GM13976 (cell line): Measurements from ENCODE around the gene RPS27A.
"Not testable (repeated sequence)": the region's sequence is repeated elsewhere in the genome, so short reads cannot be mapped to it uniquely, and the experiment has no call there.

Source experiments
- DNase-seq: peaks from one replicate; pipeline ENCODE4 v3.0.0; 2012; ENCODE audit warnings: low spot score
- in situ Hi-C: fragments of 300-500 bp; cut with MboI; formaldehyde crosslinking; loops from one replicate; pipeline ENCODE4 v1.12.0; 2022; ENCODE audit warnings: low sequenced_read_pairs, mixed read lengths, inconsistent platforms; ENCODE audit not compliant: unreplicated experiment
- TF ChIP-seq, protein P1 (sequence below): IDR thresholded peaks from 2 replicates; pipeline ENCODE4 v1.5.1; 2012; ENCODE audit warnings: borderline replicate concordance, mild to moderate bottlenecking; ENCODE audit not compliant: insufficient read depth; ENCODE audit errors: extremely low read depth, missing control alignments, control extremely low read depth

RPS27A gene

DNA sequence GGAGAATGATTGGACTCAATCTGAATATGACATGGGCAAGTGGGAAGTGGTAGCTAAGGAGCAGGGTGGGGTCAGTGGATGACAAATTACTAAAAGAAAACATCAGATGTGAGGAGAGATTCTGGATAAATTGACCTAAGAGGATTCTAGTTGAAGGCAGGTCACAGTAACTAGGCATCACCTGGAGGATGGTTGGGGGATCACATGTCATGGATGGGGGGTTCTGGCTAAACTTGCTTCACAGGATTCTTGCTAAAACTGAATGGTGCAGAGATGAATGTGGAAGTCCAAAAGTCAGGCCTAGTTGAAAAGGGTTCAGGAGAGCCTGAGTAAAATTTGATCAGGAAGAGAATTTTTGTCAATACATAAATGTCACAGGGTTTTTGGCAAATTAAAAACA lies 18.7 kb upstream of the RPS27A start:
- no peak for DNase-seq
- TF ChIP-seq, protein P1, sequence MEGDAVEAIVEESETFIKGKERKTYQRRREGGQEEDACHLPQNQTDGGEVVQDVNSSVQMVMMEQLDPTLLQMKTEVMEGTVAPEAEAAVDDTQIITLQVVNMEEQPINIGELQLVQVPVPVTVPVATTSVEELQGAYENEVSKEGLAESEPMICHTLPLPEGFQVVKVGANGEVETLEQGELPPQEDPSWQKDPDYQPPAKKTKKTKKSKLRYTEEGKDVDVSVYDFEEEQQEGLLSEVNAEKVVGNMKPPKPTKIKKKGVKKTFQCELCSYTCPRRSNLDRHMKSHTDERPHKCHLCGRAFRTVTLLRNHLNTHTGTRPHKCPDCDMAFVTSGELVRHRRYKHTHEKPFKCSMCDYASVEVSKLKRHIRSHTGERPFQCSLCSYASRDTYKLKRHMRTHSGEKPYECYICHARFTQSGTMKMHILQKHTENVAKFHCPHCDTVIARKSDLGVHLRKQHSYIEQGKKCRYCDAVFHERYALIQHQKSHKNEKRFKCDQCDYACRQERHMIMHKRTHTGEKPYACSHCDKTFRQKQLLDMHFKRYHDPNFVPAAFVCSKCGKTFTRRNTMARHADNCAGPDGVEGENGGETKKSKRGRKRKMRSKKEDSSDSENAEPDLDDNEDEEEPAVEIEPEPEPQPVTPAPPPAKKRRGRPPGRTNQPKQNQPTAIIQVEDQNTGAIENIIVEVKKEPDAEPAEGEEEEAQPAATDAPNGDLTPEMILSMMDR, result no peak
- in situ Hi-C loops, result no loop called here

DNA sequence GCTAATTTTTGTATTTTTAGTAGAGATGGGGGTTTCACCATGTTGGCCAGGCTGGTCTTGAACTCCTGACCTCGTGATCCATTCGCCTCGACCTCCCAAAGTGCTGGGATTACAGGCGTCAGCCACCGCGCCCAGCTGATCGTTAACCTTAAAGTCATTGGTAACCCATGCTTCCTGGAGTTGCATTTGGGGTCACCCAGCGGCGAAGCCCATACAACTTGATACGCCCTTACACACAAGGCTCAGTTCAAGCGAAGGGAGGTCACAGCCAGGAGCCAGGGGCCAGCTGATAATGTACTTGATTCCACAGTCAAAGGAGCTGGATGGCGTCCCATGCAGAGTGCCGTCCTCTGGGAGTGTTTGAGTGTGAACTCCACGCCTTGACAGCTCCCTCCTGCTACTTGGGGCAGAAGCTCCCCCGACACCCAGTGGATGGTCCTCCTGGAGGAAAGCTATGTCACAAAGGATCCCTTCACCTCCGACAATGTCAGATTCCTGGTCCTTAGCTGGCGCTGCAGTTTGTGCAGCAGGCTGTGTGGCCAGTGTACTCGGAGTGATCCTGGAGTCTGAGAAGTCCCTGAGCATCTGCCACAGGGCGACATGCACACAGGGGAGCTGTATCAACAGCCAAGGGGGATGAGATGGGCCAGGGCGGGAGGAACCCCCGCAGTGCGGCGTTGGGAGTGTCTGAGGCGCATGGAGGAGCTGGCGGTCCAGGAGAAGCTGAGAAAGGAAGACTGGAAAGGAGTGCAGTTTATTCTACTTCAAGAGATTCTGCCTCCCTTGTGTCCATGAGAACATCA lies 8.3 kb upstream of the RPS27A start:
- DNase-seq, result no peak
- TF ChIP-seq, protein P1, result no peak
- in situ Hi-C loops, result no loop called here

DNA sequence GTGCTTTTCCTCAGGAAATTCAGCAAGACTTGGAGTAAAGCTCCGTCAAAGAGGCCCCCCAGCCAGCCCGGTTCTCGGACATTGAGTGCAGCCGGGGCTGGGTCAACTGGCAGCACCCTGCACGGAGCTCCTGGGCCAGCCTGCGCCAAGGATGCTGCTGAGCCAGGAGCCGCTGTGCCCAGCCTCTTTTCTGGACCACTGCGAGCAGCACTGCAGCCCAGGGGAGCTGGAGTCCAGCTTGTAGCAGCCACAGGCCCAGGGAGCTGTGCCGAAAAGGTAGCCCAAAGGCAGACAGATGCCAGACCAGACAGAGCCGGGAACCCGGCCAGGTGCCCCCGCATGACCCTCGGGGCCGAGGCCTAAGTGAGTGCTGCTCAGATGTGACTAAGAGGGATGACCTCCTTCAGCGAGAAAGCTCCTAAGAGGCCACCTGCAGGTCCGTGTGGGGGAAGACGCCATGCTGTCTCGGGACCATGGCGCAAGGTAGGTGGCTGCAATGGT lies 7.7 kb upstream of the RPS27A start:
- TF ChIP-seq, protein P1, result no peak
- in situ Hi-C loops, result no loop called here
- no peak for DNase-seq

DNA sequence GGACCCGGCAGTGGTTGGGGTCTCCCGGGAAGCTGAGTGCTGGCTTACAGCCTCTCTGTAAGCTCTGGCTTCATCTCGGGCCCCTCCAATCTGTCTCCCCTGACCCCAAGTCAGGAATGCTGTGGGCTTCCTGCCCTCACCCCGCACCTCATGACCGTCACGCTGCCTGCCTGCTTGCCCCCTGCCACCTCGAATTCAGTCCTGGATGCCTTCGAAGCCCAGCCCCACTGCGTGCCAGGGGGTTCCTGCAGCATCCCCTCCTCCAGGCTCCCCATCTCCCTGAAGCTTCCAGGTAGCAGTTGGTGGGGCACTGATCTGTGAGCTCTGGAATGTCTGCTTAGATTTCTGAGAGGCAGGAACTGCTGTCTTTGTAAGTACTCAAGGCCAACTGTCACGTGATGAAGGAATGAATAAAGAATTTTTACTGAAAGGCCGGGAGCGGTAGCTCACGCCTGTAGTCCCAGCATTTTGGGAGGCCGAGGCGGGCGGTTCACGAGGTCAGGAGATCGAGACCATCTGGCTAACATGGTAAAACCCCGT lies 6.9 kb upstream of the RPS27A start:
- DNase-seq, result no peak
- in situ Hi-C loops, result no loop called here
- TF ChIP-seq, protein P1, result no peak

DNA sequence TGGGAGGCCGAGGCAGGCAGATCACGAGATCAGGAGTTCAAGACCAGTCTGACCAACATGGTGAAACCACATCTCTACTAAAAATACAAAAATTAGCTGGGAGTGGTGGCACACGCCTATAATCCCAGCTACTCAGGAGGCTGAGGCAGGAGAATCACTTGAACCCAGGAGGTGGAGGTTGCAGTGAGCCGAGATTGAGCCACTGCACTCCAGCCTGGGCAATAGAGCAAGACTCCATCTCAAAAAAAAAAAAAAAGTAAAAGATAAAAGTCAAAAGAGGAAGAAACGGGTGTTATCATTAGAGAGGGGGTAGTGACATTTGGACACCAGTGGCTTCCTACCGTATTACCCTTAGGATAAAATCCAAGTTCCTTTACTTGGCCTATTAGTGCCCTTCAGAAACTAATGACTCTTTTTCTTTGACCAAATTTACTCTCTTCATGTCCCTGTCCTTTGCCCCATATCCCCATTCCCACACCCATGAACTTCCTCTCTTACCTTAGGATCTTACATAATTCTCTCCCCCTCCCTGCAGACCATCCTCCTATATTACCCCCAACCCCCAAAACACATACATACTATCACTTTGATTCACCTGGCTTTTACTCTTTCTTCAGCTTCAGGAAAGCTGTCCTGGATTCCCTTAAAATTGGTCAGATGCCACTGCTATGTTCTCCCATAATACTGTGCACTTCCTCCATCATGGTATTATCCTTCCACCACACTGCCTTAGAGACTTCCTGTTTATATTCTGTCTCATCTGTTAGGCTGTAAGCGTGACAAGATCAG lies 4.9 kb upstream of the RPS27A start:
- in situ Hi-C loops, DNase-seq: not testable (repeated sequence)

DNA sequence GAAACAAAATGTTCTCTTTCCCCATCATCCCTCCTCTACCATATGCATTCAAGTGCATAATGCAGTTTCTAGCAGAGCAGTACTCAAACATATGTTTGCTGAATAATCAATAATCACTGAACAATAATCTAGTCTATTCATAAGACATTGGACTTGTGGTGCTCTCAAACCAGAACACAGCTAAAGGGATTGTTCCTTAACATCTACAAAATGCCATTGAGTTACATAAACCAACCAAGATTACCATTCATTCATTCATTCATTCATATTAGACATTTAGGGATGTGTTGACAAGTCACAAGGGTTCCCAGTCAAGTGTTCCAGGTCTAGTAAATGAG lies 4.3 kb upstream of the RPS27A start:
- in situ Hi-C loops, result no loop called here
- TF ChIP-seq, protein P1, result no peak
- DNase-seq, result no peak

DNA sequence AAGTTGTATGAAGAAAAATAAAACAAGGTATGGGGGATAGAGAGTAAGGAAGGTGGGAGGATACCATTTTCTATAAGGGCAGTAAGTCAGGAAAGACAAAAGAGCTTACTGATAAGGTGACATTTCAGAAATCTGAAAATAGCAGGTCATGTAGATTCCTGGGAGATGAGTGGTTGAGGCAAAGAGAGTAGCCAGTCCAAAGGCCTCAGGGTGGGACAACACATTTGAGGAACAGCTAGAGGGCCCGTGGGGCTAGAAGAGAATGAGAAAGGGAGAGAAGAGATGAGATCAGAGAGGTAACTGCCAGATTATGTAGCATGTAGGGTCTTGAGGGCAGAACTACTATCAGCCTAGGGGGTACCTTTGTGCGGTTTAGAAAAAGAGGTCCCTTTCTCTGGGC lies 3.3 kb upstream of the RPS27A start:
- TF ChIP-seq, protein P1, result no peak
- in situ Hi-C loops, result no loop called here
- DNase-seq, result no peak
